T-helper 1 cell (primary cell): ENCODE results near the gene KISS1.
"Not testable (repeated sequence)": the region's sequence is repeated elsewhere in the genome, so short reads cannot be mapped to it uniquely, and the experiment has no call there.

Source experiments
- DNase-seq, 5 donors: peaks; one replicate each; pipeline ENCODE4 v3.0.0-alpha.2; 2012 to 2020
- total RNA-seq, 4 donors: gene quantifications; one replicate each; lab custom pipeline; 2026; lab: John Stamatoyannopoulos, UW

Gene KISS1, protein sequence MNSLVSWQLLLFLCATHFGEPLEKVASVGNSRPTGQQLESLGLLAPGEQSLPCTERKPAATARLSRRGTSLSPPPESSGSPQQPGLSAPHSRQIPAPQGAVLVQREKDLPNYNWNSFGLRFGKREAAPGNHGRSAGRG
- total RNA-seq, result 0 reads per million in 4 donors

DNA sequence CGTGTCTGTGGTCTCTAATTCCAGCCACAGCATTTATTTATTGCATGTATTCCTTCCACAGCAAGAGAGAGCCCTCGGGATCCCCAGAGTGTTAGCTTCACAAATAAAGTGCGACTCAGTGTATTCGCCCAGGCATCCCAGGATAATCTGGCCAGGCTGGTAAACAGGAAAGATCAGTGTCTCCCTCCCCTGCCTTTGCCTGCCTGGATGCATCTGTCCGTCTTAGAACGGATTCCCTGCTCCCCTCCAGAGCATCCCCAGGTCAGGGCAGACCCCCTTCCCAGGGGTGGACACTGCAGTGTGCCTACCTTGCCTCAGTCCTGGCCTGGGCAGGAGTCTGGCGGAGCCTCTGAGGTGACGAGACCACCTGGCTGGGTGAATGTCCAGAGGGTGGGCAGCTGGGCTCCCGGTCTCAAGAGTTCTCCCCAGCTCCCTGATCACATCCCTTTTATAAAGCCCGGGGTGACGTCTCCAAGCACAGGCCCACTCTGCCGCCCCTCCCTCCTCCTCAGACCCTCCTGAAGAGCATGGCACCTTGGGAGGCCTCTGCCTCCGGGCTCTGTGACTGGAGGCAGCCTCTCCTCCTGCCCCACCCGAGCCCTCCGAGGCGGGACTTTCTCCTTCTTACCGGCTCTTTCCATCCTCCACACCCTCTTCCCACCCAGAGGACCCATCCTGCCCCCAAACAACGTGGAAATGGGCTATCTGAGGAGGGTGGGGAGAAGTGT, at the start of gene KISS1:
Gene KISS1, minus strand, starts transcription at position 424 of the 728 bp plus-strand sequence. CDS start 3,615 bp downstream, outside the sequence.
- no peak for DNase-seq

DNA sequence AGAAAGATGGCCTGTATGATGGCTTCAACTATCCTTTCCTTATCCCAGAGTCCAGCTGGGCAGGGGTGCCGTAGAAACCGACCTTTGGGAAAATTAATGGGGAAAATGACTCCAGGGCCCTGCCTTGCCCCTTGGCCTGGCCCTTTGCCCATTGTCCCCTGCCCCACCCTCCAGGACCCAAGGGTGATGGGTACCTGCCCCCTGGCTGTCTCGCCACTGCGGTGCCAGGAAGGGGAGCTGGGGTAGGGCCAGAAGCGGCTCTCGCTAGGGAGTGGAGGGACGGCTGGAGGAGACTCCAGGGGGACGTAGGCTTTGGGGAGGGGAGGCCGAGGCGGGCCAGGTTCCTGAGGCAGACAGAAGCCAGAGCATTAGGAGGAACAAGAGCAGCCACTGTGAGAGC, 46.6 kb upstream of the KISS1 start:
- no peak for DNase-seq

DNA sequence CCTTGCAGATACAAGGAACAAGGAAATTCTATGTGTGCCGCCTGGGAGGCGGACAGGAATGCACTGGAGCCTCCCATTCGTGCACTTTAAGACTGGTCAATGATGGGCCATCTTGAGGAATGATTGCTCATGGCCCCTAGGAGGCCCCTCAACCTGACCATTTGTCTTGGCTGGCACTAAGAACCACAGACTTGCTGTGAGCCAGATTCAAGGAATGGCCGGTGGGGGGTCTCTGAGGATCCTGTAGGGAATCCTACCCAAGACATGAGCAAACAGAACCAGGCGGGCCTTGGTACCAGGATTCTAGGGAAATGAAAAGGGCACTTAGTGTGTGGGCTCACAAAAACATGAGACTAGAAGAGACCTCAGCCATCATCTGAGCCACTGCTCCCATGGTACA, 45.6 kb upstream of the KISS1 start:
- no peak for DNase-seq

DNA sequence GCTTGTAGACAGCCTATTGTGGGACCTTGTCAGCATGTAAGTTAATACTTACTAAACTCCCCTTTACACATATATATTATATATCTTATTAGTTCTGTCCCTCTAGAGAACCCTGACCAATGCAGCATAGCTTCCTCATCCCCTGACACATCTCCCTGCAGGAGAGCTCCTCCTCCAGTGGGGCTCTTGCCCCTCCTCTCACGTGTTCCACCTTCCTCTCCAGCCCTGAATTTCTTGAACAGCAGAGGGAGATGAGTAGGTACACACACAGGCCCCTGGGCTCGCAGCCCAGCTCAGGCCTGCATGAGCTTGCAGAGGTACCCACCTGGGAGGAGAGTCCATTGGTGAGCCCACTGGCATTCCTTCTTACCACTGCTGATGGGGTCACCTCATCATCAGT, 44.8 kb upstream of the KISS1 start:
- DNase-seq, result no peak

DNA sequence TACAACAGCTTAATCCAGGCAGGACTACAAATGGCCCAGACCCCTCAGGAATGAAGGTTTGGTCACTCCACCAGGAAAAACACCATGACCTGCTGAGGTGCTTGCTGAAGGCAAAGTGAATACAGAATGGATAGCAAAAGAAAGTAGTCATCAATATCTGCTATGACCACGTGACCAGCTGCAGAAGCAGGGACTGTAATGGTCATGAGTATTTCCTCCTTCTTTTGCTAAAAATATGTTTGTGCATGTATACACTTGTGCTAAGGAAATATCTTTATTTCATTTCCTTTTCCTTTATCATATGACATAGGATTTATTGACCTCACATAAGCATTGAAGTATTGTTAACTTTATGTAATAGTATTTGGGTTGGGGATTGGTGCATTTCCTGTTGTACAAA, 43.9 kb upstream of the KISS1 start:
- DNase-seq, result no peak

DNA sequence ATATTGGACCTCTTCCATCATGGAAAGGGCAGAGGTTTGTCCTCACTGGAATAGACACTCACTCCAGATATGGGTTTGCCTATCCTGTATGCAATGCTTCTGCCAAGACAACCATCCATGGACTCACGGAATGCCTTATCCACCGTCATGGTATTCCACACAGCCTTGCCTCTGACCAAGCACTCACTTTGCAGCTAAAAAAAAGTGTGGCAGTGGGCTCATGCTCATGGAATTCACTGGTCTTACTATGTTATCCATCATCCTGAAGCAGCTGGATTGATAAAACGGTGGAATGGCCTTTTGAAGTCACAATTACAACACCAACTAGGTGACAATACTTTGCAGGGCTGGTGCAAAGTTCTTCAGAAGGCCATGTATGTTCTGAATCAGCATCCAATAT, 43.1 kb upstream of the KISS1 start:
- not testable (repeated sequence) for DNase-seq

DNA sequence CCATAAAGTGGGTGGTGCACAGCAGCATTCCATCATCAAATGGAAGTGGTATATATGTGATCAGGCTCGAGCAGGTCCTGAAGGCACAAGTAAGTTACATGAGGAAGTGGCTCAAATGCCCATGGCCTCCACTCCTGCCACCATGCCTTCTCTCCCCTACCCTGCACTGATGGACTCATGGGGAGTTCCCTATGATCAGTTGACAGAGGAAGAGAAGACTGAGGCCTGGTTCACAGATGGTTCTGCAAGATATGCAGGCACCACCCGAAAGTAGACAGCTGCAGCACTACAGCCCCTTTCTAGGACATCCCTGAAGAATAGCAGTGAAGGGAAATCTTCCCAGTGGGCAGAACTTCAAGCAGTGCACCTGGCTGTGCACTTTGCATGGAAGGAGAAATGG, 42.2 kb upstream of the KISS1 start:
- DNase-seq, result not testable (repeated sequence)

DNA sequence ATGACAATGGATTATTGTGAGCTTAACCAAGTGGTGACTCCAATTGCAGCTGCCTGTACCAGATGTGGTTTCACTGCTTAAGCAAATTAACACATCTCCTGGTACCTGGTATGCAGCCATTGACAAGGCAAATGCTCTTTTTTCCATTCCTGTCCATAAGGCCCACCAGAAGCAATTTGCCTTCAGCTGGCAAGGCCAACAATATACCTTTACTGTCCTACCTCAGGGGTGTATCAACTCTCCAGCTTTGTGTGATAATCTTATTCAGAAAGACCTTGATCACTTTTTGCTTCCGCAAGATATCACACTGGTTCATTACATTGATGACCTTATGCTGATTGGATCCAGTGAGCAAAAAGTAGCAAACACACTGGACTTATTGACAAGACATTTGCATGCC, 41.2 kb upstream of the KISS1 start:
- not testable (repeated sequence) for DNase-seq

DNA sequence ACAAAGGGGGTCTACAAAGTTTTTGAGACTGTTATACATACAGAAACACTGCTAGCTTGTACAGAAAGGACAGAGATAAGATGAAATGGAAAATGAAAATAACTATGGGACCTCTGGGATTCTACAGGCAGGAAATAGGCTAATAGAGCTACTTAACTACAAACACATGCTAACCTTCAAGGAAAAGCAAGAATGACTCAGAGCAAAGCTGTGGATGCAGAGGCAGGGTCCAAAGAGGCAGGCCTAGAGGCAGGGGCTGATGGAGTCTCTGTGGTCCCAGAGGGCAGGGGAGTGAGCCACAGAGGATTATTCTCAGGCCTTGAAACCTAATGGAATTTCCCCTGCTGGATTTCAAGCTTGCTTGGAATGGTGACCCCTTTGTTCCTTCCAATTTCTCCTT, 36.2 kb upstream of the KISS1 start:
- no peak for DNase-seq

DNA sequence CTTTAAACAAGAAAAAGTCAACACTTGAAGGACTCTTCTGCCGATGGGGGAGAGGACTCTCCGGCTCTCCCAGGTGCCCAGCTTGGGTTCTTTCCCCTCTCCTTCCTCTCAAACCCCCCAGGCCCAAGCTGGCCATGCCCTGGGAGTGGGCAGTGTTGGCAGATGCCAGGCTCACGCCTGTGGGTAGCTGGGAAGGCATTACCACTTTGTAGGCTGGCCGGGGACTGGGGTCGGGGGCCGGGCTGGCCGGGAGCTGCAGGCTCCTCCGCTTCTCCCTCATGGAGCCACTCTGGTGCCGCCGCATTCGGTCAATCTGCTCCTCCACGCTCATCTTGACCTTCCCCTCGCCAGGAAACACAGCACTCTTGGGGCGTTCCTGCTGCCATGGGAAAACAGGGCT, 33.9 kb upstream of the KISS1 start:
- DNase-seq, result no peak

DNA sequence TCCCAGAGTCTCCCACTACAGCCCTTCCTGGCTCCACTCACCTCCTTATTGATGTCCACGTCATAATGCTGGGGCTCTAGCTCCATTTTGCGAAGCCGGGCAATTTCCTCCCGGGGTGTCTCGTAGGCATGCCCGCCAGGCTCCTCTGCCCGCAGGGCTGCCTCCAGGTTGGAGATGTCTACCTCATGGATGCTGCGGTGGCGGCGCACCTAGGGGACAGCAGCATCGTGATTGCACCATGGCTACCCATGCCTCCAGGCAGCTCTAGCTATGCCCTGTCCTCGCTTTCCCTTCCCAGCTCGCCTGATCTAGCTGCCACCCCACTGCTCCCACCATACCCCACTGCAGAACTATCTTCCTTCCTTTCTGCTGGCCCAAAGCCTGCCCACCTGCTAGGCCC, 32.6 kb upstream of the KISS1 start:
- DNase-seq, result no peak

DNA sequence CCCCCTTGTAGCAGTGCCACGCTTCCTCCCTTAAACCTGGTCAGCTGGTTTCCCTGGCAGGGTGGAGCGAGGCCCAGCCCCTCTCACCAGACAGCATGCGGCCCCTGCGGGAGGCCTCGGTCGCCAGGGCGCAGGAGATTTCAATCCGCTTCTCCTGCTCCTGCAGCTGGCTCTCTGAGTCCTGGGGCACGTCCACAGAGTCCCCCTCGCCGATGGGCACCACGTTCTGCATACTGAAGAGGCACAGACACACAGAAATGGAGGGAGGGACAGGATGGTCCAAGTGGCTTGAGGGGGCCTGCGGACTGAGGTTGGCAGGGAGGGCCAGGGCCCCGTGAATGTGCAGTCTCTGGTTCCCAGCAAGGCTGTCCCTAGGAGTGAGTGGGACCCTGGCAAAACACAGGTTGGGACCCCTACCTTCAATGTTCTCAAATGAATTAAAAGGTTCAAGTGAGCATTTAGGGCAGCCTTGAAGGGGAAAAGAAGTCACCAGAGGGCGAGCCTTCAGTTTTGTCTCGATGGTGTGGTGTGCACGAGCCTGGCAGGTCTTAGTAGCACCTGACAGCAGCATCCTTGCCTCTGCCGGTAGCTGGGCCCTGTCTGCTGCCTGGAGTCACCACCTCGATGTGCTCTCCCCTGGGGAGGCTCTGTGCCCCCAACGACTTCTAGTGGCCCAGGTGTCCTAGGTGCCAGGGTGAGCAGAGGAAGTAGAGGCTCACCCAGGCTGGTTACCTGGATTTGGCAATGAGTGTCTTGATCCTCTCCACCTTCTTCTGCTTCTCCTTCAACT, 31.9 kb upstream of the KISS1 start:
- DNase-seq, result no peak

DNA sequence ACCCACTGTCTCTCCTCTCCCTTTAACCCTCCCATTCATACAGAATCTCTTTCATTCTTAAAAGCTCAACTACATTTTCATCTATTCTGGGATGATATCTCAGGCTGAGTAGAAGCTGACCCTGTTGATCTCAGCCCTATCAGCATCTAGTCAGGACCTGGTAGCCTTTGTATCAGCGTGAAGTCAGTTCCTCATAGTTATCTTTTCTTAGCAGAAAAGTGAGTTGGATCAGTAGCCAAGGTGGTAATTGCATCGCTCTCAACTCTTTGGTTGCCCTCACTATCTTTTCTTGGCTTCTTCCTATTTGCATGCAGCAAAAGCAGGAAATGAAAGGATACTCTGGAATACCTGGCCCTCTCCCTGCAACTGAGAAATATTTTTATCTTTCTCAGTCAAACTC, 31.1 kb upstream of the KISS1 start:
- DNase-seq, result no peak

DNA sequence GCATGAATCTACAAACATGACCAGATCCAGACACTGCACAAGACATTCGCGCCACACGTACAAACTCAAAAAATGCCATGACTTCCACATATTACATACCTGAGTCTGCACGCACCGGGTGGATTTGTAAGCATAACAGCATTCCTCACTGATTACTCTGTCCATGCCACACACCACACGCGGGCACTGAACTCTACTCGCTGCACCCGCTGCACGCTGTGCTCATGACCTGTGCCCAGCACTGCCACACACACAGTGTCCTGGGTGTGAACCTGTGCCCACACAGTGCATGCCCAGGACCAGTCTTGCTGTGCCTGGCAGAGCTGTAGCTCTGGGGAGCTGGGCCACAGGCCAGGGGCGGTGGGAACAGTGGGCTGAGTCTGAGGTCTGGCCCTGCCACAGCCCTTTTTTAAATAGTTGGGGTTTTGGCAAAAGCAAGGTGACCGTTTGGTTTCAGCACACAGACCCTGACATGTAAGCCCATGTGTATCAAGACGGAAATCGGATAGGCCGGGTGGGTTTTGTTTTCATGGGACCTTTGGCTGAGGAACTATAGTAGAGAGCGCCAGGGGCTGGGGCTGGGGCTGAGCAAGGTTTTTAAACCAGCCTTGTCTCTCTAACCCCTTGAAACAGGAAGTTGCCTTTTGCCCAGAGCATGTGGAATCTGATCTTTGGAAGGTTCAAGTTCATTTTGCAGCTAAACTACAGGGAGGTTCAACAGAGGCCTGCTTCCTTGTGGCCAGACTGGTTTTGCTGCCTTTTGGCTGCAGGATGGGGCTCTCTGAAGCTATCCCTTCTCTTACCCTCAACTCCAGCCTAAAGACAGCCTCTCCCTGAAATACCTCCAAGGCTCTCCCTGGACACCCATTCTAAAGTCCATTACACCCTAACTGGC, 29.8 kb upstream of the KISS1 start:
- DNase-seq, result no peak

DNA sequence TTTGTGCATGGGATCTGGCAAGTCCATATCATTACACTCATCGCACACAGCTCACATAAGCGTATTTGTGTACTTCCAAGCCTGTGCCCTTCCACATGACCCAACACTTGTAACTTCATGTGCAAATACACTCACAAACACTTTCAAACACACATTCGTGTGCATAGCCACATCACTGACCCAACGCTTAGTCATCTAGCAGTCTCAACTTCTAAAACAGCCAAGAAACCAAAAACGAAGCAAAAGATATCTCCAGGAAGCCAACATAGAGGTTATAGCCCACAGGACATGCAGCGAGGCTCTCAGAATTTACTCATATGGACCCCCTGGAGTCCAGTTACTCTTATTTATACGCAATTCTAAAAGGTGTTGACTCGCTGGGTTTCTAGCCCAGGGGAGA, 28.4 kb upstream of the KISS1 start:
- no peak for DNase-seq

DNA sequence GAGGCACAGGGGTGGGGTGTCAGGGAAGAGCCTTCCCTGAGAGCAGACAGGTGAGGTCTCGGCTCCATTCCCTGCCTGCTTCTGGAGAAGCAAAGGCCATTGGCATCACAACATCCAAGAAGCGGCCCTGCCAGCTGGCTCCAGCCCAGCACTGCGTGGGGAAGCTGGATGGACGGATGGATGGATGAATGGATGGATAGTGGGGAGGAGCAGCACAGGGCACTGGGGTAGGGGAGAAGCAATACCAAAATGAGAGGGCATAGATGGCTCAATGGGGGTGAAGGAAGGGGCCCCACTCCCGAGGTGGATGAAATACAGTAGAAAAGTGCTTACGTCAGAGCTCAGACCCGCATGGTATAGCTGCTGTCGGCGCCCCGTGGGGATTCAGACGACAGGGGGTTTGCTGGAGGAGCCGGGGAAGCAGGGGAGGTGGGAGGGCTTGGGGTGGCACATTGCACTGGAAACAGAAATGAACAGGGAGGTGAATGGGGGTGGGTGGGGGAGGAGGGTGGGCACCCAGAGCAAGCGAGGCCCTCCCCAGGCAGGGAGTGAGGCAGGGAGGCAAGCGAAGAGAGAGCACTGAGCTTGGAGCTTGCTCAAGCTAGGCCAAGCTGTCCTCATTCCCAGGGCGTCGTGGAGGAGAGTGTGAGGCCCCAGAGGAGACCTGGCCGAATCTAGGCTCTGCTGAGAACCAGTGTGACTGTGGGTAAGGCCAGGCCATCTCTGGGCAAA, 27.0 kb upstream of the KISS1 start:
- DNase-seq, result no peak

DNA sequence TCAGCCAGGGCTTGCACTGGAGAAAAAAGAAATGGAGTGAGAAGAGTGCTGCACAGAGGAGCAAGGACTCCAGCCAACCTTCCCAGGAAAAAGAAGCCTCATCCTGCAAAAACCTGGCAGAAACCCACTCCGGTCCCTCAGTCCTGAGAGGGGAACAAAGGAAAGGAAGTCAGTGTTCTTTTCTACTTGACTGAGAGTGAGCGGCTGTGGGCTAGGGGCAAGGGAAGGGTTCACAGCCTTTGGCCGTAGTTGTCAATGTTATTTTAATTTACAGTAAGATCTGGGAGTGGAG, 26.4 kb upstream of the KISS1 start:
- DNase-seq, result no peak

DNA sequence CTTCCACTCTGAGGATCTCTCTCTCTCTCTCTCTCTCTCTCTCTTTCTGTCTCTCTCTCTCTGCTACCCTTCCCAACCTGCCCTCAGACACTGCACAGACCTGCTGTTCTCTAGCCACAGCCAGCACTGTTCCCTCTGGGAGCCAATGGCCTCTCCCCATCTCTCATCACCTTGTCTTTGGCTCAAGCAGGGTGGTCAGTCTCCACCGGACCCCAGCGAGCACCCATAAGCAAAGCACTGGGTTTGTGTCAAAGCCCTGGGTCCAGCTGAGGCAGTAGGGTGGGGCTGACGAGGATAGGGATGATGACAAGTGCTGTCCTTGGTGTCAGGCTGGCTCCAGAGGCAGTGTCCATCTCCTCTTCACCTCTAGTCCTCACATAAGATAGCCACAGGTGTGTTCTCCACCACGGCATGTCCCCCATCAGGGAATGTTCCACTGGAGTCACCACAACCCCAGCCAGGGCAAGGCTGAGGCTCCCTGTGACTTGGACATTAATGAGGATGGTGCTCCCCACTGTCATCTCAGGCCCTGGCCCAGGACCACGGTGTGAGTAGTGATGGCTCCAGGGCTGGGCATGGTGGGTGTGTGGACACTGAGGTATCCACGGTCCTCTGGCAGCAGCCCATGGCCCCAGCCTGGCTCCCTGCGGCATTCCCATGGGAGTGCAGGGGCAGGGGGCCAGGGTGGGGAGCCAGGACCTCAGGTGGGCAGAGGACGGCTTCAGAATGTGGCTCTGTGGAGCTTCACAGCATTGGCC, 25.9 kb upstream of the KISS1 start:
- no peak for DNase-seq

DNA sequence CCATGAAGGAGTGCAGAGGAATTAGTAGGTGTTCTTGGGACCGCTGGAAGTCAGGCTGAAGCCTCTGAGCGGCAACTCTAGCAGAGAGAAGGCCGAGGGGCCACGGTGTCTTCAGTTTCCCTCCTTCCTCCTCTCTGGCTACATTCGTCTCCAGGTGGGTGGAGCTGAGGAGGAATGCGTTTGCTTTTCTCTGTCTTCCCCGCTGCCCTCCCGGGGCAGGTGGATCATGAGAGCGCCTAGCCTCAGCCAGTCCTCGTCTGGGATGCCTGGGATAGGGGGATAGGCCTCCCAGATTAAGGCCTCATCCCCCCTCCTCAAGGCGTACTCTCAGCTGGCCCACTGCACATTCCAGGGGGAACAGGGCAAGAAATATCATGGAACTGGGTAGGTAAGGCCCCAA, 25.0 kb upstream of the KISS1 start:
- no peak for DNase-seq

DNA sequence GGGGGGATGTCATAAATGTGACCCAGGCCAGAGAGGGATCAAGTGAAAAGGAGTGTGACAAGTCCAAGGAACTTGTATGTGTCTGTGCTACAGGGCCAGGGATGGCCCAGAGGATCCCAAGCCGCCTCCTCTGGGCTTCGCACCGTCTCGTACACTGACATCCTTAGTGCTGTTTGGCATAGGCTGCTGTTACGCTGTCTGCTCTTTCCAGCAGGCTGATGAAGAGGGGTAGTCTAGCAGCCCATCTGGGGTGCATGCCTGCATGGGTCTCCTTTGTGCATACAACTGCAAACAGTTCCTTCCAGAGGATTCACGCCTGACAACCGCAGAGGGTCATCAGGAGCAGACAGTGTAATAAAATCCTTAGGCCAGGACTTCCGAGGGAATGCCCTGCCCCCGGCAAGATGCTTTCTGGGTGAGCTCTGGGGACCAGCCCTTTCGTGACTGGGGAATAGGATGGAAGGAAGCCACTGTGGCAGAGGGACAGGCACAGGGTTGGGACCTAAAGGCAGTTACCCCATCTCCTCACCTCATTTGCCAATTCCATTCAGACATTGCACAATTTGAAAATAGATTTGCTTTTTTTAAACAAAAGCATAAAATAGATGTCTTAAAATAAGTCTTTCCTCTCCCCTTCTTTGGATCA, 23.8 kb upstream of the KISS1 start:
- DNase-seq, result no peak

DNA sequence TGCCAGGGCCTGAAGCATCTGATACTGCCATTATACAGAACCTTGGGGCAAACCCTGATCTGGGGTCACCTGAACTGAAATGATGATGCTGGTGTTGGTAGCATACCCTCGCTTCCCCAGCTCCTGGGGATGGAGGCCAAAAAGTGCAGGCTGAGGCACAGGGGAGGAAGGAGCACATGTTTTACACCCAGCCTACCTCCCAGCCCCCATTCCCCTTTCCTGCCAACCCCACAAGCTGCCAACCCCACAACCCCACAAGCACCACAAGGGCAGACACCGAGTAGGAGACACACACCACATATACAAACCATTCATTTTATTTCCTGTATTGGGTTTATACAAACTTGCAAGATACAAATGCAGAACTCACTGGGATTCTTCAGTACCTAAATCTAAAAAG, 22.3 kb upstream of the KISS1 start:
- no peak for DNase-seq
